ENCODE measurements around the gene WNT6. TPM values are rescaled to one million over a fixed set of nuclear protein-coding genes. Genes with fewer than 3 reads are reported as not detected.

Gene WNT6
- total RNA-seq, 2 donors from 2014 or later = not detected

GRCh38 chr2:218831378-218831990 lies 28.1 kb upstream of the WNT6 start, which contains the start of gene PRKAG3:
Gene PRKAG3 (minus strand): TSS chr2:218831803.
- Histone ChIP-seq H3K27ac (ENCODE audit: low read depth, low read length) (no peak within 1 kb of the TSS), H3K4me1 (ENCODE audit: control insufficient read depth, insufficient read depth, low read length) (peaks cover 2% of the 10 kb centered on the region), H3K9ac (ENCODE audit: extremely low read depth, low read length, poor library complexity, severe bottlenecking) (no peak within 1 kb of the TSS), H3K36me3 (ENCODE audit: control insufficient read depth, insufficient read depth, low read length) (no peaks in the 10 kb centered on the region), H3K9me3 (ENCODE audit: control insufficient read depth, low read length) (no peaks in the 10 kb centered on the region), H3K27me3 (ENCODE audit: control insufficient read depth, insufficient read depth, low read length, poor library complexity, severe bottlenecking) (no peaks in the 10 kb centered on the region), H3K4me3 (ENCODE audit: low read length) (no peak within 1 kb of the TSS)
- Mint-ChIP-seq H3K9me3 (no peaks in the 10 kb centered on the region), H3K27me3 (ENCODE audit: insufficient read depth) (peaks cover 3% of the 10 kb centered on the region), H3K4me1 (peaks cover 11% of the 10 kb centered on the region), H3K4me3 (no peak within 1 kb of the TSS), H3K36me3 (ENCODE audit: low read depth) (no peaks in the 10 kb centered on the region), H3K27ac (peak within 1 kb of the TSS; percentile 4)
- TF ChIP-seq CTCF (conservative IDR thresholded peaks at IDR 0.05) = no peak
- no peak for DNase-seq
- WGBS, 2 experiments (ENCODE audit: insufficient coverage in 1 of 2, insufficient read length in 1 of 2) = 92% methylated on average over 10 to 18 of the region's 18 CpGs

GRCh38 chr2:218832081-218832480 lies 27.5 kb upstream of the WNT6 start:
- H3K4me1 ChIP-seq (ENCODE audit: control insufficient read depth, insufficient read depth, low read length) = peaks cover 2% of the 10 kb centered on the region
- no peak overlapping the region for H3K27ac ChIP-seq (ENCODE audit: low read depth, low read length)
- no peaks in the 10 kb centered on the region for H3K9me3 ChIP-seq (ENCODE audit: control insufficient read depth, low read length)
- H3K36me3 ChIP-seq (ENCODE audit: control insufficient read depth, insufficient read depth, low read length) = no peaks in the 10 kb centered on the region
- no peak overlapping the region for H3K4me3 Mint-ChIP-seq
- no peaks in the 10 kb centered on the region for H3K9me3 Mint-ChIP-seq
- WGBS, 2 experiments (ENCODE audit: insufficient coverage in 1 of 2, insufficient read length in 1 of 2) = 82 to 100% methylated on average over 1 to 3 of the region's 3 CpGs
- H3K9ac ChIP-seq (ENCODE audit: extremely low read depth, low read length, poor library complexity, severe bottlenecking) = no peak overlapping the region
- H3K4me3 ChIP-seq (ENCODE audit: low read length) = no peak overlapping the region
- no peak for DNase-seq
- peaks cover 11% of the 10 kb centered on the region for H3K4me1 Mint-ChIP-seq
- H3K36me3 Mint-ChIP-seq (ENCODE audit: low read depth) = no peaks in the 10 kb centered on the region
- TF ChIP-seq CTCF (conservative IDR thresholded peaks at IDR 0.05) = no peak
- no peaks in the 10 kb centered on the region for H3K27me3 ChIP-seq (ENCODE audit: control insufficient read depth, insufficient read depth, low read length, poor library complexity, severe bottlenecking)
- peak overlapping the region; percentile 4 for H3K27ac Mint-ChIP-seq
- peaks cover 6% of the 10 kb centered on the region for H3K27me3 Mint-ChIP-seq (ENCODE audit: insufficient read depth)

- H3K36me3 ChIP-seq (ENCODE audit: control insufficient read depth, insufficient read depth, low read length) = no peaks in the 10 kb centered on the region
- no peak overlapping the region for H3K4me3 ChIP-seq (ENCODE audit: low read length)
- H3K4me1 Mint-ChIP-seq = peaks cover 11% of the 10 kb centered on the region
- H3K36me3 Mint-ChIP-seq (ENCODE audit: low read depth) = no peaks in the 10 kb centered on the region
- H3K27ac Mint-ChIP-seq = no peak overlapping the region
- no peaks in the 10 kb centered on the region for H3K9me3 ChIP-seq (ENCODE audit: control insufficient read depth, low read length)
- H3K4me3 Mint-ChIP-seq = no peak overlapping the region
- H3K4me1 ChIP-seq (ENCODE audit: control insufficient read depth, insufficient read depth, low read length) = peaks cover 2% of the 10 kb centered on the region
- DNase-seq = no peak
- TF ChIP-seq CTCF (conservative IDR thresholded peaks at IDR 0.05) = no peak
- 85 to 100% methylated on average over 1 to 3 of the region's 3 CpGs for WGBS, 2 experiments (ENCODE audit: insufficient coverage in 1 of 2, insufficient read length in 1 of 2)
- H3K27me3 ChIP-seq (ENCODE audit: control insufficient read depth, insufficient read depth, low read length, poor library complexity, severe bottlenecking) = no peaks in the 10 kb centered on the region
- H3K9ac ChIP-seq (ENCODE audit: extremely low read depth, low read length, poor library complexity, severe bottlenecking) = no peak overlapping the region
- H3K27me3 Mint-ChIP-seq (ENCODE audit: insufficient read depth) = peaks cover 10% of the 10 kb centered on the region
- H3K27ac ChIP-seq (ENCODE audit: low read depth, low read length) = no peak overlapping the region
- H3K9me3 Mint-ChIP-seq = no peaks in the 10 kb centered on the region
Measured at GRCh38 chr2:218832520-218832919, 27.1 kb upstream of the WNT6 start.

Measured in endodermal cell (in vitro differentiated cells).